HUES6 (cell line): Measurements from ENCODE around the gene ACAD10.
"Not testable (repeated sequence)": the region's sequence is repeated elsewhere in the genome, so short reads cannot be mapped to it uniquely, and the experiment has no call there.

Experiments used
- H3K27ac ChIP-seq: 2 replicates; pipeline ENCODE4 v1.7.0; 2013; ENCODE audit warnings: low read depth, mild to moderate bottlenecking, low read length, inconsistent platforms
- H3K27me3 ChIP-seq: 2 replicates; pipeline ENCODE4 v1.6.1; 2013; ENCODE audit warnings: low read length; ENCODE audit not compliant: control insufficient read depth, insufficient read depth
- H3K36me3 ChIP-seq: 2 replicates; pipeline ENCODE4 v1.6.1; 2013; ENCODE audit warnings: low read length; ENCODE audit not compliant: control insufficient read depth, insufficient read depth
- H3K4me1 ChIP-seq: 2 replicates; pipeline ENCODE4 v1.6.1; 2013; ENCODE audit warnings: low read length; ENCODE audit not compliant: control insufficient read depth, insufficient read depth
- H3K4me3 ChIP-seq: 2 replicates; pipeline ENCODE4 v1.5.1; 2013; ENCODE audit warnings: low read depth, low read length
- H3K9ac ChIP-seq: one replicate; pipeline ENCODE4 v1.6.1; 2013; ENCODE audit warnings: mild to moderate bottlenecking, low read length
- H3K9me3 ChIP-seq: 2 replicates; pipeline ENCODE4 v1.6.1; 2013; ENCODE audit warnings: low read depth, low read length; ENCODE audit not compliant: control insufficient read depth, insufficient read depth

ACAD10 gene

GRCh38 chr12:111723646-111724360 lies 38.0 kb downstream of the ACAD10 start:
- not testable (repeated sequence) for H3K27me3 ChIP-seq, H3K4me1 ChIP-seq, H3K4me3 ChIP-seq, H3K9ac ChIP-seq, H3K27ac ChIP-seq, H3K9me3 ChIP-seq
- peaks cover 48% of the 10 kb centered on the region for H3K36me3 ChIP-seq

GRCh38 chr12:111728795-111729194 lies 42.9 kb downstream of the ACAD10 start:
- H3K27ac ChIP-seq, result no peak overlapping the region
- H3K4me1 ChIP-seq, result no peaks in the 10 kb centered on the region
- peaks cover 50% of the 10 kb centered on the region for H3K36me3 ChIP-seq
- H3K4me3 ChIP-seq, result no peak overlapping the region
- H3K9me3 ChIP-seq, result no peaks in the 10 kb centered on the region
- H3K27me3 ChIP-seq, result no peaks in the 10 kb centered on the region
- no peak overlapping the region for H3K9ac ChIP-seq

DNA sequence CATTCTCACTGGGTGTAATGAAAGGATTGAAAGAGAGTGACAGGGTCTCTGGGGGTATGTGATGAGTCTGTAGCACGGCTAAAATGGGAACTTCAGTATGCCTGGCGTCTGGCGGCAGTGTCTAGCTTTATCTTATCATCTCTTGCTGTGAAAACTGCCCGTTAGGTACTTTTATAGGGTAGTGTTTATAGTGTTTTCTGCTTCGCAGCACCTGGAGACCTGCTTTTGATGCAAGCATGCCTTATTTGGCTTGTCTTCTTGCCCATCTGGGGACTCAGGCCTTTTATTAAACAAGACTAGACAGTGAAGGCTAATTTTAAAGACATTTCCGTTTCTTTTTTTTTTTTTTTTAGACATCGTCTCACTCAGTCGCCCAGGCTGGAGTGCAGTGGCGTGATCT lies 44.6 kb downstream of the ACAD10 start:
- H3K9ac ChIP-seq, result no peak overlapping the region
- H3K27ac ChIP-seq, result no peak overlapping the region
- H3K27me3 ChIP-seq, result no peaks in the 10 kb centered on the region
- H3K36me3 ChIP-seq, result peaks cover 49% of the 10 kb centered on the region
- H3K4me1 ChIP-seq, result no peaks in the 10 kb centered on the region
- no peak overlapping the region for H3K4me3 ChIP-seq
- no peaks in the 10 kb centered on the region for H3K9me3 ChIP-seq

GRCh38 chr12:111732786-111733185 lies 46.9 kb downstream of the ACAD10 start:
- no peak overlapping the region for H3K9ac ChIP-seq
- peaks cover 51% of the 10 kb centered on the region for H3K36me3 ChIP-seq
- H3K9me3 ChIP-seq, result no peaks in the 10 kb centered on the region
- no peak overlapping the region for H3K4me3 ChIP-seq
- no peaks in the 10 kb centered on the region for H3K27me3 ChIP-seq
- no peaks in the 10 kb centered on the region for H3K4me1 ChIP-seq
- H3K27ac ChIP-seq, result no peak overlapping the region

DNA sequence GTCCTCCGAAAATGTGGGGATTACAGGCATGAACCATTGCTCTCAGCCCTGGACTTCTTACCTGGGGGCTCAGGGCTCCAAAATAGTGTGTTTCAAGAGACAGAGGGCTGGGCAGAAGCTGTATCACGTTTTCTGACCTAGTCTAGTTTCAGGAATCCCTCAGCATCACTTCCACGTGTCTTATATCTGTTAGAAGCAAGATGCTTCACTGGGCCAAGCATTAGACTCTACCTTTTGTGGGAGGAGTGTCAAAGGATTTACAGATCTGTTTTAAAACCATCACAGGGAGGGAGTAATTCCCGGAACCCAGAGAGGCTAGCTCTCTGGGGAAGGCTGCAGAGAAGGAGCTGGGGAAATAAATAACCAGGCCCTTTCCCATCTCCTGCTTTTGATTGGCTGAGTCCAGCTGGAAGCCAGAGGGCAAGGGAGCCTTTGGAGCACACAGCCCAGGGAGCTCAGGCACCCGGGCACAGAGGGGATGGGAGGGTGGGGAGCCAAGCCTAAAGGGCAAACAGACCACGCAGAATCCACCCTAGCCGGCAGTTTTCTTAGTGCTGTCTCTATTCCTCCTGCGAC lies 47.6 kb downstream of the ACAD10 start:
- Histone ChIP-seq H3K4me3 (no peak overlapping the region), H3K27me3 (no peaks in the 10 kb centered on the region), H3K27ac (no peak overlapping the region), H3K9me3 (no peaks in the 10 kb centered on the region), H3K36me3 (peaks cover 50% of the 10 kb centered on the region), H3K4me1 (no peaks in the 10 kb centered on the region), H3K9ac (no peak overlapping the region)

- not testable (repeated sequence) for H3K4me1 ChIP-seq, H3K9ac ChIP-seq, H3K27me3 ChIP-seq, H3K27ac ChIP-seq, H3K4me3 ChIP-seq, H3K9me3 ChIP-seq
- H3K36me3 ChIP-seq, result peaks cover 27% of the 10 kb centered on the region
These were observed 53.7 kb downstream of the ACAD10 start for GRCh38 chr12:111739524-111739923.

DNA sequence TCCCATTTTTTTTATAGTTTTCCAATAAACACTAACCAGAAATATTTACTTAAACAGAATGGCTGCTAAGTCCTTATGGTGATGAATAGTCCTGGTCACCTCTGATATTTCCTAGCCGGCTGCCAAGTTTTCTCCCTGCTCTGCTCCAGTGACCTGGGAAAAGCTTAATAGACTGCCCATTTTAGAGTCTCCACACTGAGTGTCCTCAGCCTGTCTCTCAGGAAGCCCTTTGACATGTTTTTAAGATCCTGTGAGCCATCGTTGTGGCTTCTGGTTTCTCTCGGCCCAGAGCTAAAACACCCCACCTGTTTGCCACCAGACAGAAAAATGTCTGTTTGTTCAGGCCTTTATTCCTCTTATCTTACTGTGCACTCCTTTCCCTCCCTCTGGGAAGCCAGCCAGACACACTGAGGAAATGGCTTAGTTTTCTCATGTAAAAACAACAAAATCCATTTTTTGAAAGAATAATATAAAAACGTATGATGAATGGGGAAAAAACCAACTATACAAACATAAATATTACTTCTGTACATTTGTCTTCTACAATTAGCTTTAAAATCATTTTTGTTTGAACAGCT lies 55.5 kb downstream of the ACAD10 start:
- Histone ChIP-seq H3K9ac (no peak overlapping the region), H3K4me3 (no peak overlapping the region)

GRCh38 chr12:111745211-111745610 lies 59.4 kb downstream of the ACAD10 start:
- Histone ChIP-seq H3K9ac (no peak overlapping the region), H3K27me3 (no peaks in the 10 kb centered on the region), H3K9me3 (no peaks in the 10 kb centered on the region), H3K36me3 (peaks cover 48% of the 10 kb centered on the region), H3K4me1 (no peaks in the 10 kb centered on the region), H3K4me3 (no peak overlapping the region), H3K27ac (no peak overlapping the region)

More for the DNA sequence above, 55.5 kb downstream of the ACAD10 start:
- Histone ChIP-seq H3K27ac (no peak overlapping the region), H3K36me3 (peaks cover 36% of the 10 kb centered on the region), H3K27me3 (no peaks in the 10 kb centered on the region), H3K9me3 (no peaks in the 10 kb centered on the region), H3K4me1 (no peaks in the 10 kb centered on the region)

DNA sequence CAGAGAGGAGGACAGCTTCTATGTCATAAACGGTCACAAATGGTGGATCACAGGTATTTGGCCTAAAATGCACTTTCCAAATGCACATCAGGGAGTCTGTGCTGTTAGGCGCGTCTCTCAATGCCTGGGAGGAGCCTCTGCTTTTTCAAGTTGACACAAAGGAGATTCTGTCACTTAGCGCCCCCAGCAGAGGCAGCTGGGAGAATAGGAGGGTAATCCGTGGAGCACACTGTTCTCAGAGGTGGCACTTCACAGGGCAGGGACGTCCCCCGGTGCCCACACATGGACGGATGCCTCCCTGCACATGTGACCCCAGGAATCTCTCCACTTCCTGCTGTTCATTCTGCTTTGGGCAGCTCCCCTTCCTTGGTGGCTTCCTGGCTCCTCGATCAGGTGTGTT lies 61.5 kb downstream of the ACAD10 start:
- Histone ChIP-seq H3K27ac (no peak overlapping the region), H3K9me3 (no peaks in the 10 kb centered on the region), H3K4me1 (no peaks in the 10 kb centered on the region), H3K4me3 (no peak overlapping the region), H3K36me3 (peaks cover 52% of the 10 kb centered on the region), H3K9ac (no peak overlapping the region), H3K27me3 (no peaks in the 10 kb centered on the region)

DNA sequence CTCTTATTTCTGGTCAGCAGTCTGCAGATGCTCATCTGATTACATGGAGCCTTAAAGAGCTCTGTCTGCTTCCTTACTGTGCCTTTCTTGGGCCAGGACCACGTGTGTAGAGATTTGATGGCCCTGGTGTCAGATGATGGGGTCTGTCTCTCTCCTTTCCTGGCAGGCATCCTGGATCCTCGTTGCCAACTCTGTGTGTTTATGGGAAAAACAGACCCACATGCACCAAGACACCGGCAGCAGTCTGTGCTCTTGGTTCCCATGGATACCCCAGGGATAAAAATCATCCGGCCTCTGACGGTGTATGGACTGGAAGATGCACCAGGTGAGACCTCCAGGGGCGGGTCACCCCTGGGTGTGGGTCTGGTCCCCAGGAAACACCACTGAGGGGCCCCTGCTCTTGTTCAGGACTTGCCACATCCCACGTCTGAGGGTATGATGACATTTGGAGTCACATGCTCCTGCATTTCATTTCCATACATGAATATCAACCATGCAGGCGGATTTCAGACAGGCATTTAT lies 62.4 kb downstream of the ACAD10 start:
- Histone ChIP-seq H3K4me3 (no peak overlapping the region), H3K36me3 (peaks cover 52% of the 10 kb centered on the region), H3K4me1 (no peaks in the 10 kb centered on the region), H3K27ac (no peak overlapping the region), H3K9ac (no peak overlapping the region), H3K9me3 (no peaks in the 10 kb centered on the region), H3K27me3 (no peaks in the 10 kb centered on the region)

DNA sequence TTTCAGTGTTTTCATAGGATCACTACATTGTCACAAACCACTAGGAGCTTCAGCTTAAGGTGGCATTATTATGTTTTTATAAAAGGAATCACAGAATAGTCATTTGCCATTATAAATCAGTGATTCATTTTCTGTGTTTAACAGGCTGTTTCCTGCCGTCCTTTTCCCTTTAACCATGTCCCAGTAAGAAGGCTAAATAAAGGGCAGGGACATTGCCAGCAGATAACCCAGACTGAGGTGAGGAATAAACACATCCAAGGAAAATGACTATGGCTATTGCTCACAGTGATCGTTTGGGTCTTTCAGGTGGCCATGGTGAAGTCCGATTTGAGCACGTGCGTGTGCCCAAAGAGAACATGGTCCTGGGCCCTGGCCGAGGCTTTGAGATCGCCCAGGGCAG lies 63.0 kb downstream of the ACAD10 start:
- no peaks in the 10 kb centered on the region for H3K27me3 ChIP-seq
- no peaks in the 10 kb centered on the region for H3K9me3 ChIP-seq
- no peak overlapping the region for H3K27ac ChIP-seq
- H3K9ac ChIP-seq, result no peak overlapping the region
- no peaks in the 10 kb centered on the region; the same call in 1 of the 2 replicates for H3K4me1 ChIP-seq
- peaks cover 52% of the 10 kb centered on the region for H3K36me3 ChIP-seq
- H3K4me3 ChIP-seq, result no peak overlapping the region
